ENCODE data around the gene FCHO1.

DNA sequence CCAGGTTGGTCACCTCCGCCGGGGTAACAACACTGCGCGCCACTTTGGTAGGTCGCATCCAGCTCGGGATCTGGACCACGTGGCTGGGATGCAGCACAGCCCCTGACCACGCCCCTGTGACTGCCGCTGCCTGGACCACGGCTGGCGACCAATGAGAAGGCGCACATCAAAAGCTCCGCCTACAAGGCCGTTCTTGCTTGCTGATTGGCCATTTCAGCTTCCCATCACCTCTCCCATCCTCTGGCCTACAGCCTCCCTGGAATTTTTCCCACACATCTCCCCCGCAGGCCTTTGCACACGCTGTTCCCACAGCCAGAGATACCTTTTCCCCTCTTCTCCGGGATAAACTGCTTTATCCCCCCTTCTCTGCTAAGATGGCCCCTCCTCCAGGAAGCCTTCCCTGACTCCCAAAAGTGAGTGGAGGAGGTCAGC is 44.5 kb upstream of the FCHO1 start:
- TF ChIP-seq, protein P1, sequence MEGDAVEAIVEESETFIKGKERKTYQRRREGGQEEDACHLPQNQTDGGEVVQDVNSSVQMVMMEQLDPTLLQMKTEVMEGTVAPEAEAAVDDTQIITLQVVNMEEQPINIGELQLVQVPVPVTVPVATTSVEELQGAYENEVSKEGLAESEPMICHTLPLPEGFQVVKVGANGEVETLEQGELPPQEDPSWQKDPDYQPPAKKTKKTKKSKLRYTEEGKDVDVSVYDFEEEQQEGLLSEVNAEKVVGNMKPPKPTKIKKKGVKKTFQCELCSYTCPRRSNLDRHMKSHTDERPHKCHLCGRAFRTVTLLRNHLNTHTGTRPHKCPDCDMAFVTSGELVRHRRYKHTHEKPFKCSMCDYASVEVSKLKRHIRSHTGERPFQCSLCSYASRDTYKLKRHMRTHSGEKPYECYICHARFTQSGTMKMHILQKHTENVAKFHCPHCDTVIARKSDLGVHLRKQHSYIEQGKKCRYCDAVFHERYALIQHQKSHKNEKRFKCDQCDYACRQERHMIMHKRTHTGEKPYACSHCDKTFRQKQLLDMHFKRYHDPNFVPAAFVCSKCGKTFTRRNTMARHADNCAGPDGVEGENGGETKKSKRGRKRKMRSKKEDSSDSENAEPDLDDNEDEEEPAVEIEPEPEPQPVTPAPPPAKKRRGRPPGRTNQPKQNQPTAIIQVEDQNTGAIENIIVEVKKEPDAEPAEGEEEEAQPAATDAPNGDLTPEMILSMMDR (IDR thresholded peaks at IDR 0.05; ENCODE audit: low read depth, low read length, missing input control), result no peak
- TF ChIP-seq, protein P2, sequence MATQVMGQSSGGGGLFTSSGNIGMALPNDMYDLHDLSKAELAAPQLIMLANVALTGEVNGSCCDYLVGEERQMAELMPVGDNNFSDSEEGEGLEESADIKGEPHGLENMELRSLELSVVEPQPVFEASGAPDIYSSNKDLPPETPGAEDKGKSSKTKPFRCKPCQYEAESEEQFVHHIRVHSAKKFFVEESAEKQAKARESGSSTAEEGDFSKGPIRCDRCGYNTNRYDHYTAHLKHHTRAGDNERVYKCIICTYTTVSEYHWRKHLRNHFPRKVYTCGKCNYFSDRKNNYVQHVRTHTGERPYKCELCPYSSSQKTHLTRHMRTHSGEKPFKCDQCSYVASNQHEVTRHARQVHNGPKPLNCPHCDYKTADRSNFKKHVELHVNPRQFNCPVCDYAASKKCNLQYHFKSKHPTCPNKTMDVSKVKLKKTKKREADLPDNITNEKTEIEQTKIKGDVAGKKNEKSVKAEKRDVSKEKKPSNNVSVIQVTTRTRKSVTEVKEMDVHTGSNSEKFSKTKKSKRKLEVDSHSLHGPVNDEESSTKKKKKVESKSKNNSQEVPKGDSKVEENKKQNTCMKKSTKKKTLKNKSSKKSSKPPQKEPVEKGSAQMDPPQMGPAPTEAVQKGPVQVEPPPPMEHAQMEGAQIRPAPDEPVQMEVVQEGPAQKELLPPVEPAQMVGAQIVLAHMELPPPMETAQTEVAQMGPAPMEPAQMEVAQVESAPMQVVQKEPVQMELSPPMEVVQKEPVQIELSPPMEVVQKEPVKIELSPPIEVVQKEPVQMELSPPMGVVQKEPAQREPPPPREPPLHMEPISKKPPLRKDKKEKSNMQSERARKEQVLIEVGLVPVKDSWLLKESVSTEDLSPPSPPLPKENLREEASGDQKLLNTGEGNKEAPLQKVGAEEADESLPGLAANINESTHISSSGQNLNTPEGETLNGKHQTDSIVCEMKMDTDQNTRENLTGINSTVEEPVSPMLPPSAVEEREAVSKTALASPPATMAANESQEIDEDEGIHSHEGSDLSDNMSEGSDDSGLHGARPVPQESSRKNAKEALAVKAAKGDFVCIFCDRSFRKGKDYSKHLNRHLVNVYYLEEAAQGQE (IDR thresholded peaks at IDR 0.05), result no peak
- no peak for TF ChIP-seq FOXA1 (IDR thresholded peaks at IDR 0.05)
- TF ChIP-seq YY1 (IDR thresholded peaks at IDR 0.05), result no peak
- TF ChIP-seq, protein P3, sequence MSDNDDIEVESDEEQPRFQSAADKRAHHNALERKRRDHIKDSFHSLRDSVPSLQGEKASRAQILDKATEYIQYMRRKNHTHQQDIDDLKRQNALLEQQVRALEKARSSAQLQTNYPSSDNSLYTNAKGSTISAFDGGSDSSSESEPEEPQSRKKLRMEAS (IDR thresholded peaks at IDR 0.05), result no peak
- TF ChIP-seq TAF1 (conservative IDR thresholded peaks at IDR 0.05), result no peak
- TF ChIP-seq EGR1 (IDR thresholded peaks at IDR 0.05; ENCODE audit: low read depth in 2 of 2), result no peak
- TF ChIP-seq, protein P4, sequence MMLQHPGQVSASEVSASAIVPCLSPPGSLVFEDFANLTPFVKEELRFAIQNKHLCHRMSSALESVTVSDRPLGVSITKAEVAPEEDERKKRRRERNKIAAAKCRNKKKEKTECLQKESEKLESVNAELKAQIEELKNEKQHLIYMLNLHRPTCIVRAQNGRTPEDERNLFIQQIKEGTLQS (IDR thresholded peaks at IDR 0.05), result no peak
- TF ChIP-seq RAD21 (IDR thresholded peaks at IDR 0.05), result no peak
- no peak for TF ChIP-seq RXRA (IDR thresholded peaks at IDR 0.05)
